ENCODE data around the gene SNRPD3.
"Not testable (repeated sequence)": the region's sequence is repeated elsewhere in the genome, so short reads cannot be mapped to it uniquely, and the experiment has no call there.

The SNRPD3 gene

GRCh38 chr22:24555165-24556039, at the start of gene SNRPD3:
Gene SNRPD3, plus strand, starts transcription at chr22:24555999. Its CDS starts 1,676 bp downstream, at chr22:24557675.
- peak; percentile 99 for DNase-seq (ENCODE audit: low read depth in 2 of 2)

GRCh38 chr22:24506802-24507438, 48.9 kb upstream of the SNRPD3 start:
- DNase-seq (ENCODE audit: low read depth in 2 of 2) = no peak

GRCh38 chr22:24507716-24508115, 48.1 kb upstream of the SNRPD3 start:
- DNase-seq (ENCODE audit: low read depth in 2 of 2) = no peak

- DNase-seq (ENCODE audit: low read depth in 2 of 2) = no peak
Observed at GRCh38 chr22:24510637-24511625, 44.9 kb upstream of the SNRPD3 start.

- no peak for DNase-seq (ENCODE audit: low read depth in 2 of 2)
Observed at GRCh38 chr22:24512043-24512442, 43.8 kb upstream of the SNRPD3 start.

- DNase-seq (ENCODE audit: low read depth in 2 of 2) = no peak
Observed at GRCh38 chr22:24513378-24514240, 42.2 kb upstream of the SNRPD3 start.

- no peak for DNase-seq (ENCODE audit: low read depth in 2 of 2)
Observed at GRCh38 chr22:24514241-24515026, 41.4 kb upstream of the SNRPD3 start.

GRCh38 chr22:24515027-24515338, 40.8 kb upstream of the SNRPD3 start:
- DNase-seq (ENCODE audit: low read depth in 2 of 2) = no peak

- no peak for DNase-seq (ENCODE audit: low read depth in 2 of 2)
Observed at GRCh38 chr22:24516301-24516737, 39.5 kb upstream of the SNRPD3 start.

- DNase-seq (ENCODE audit: low read depth in 2 of 2) = no peak
Observed at GRCh38 chr22:24517446-24517845, 38.4 kb upstream of the SNRPD3 start.

GRCh38 chr22:24518228-24518627, 37.6 kb upstream of the SNRPD3 start:
- DNase-seq (ENCODE audit: low read depth in 2 of 2) = no peak

- no peak for DNase-seq (ENCODE audit: low read depth in 2 of 2)
Observed at GRCh38 chr22:24518771-24519485, 36.9 kb upstream of the SNRPD3 start.

GRCh38 chr22:24519496-24519895, 36.3 kb upstream of the SNRPD3 start:
- DNase-seq (ENCODE audit: low read depth in 2 of 2) = no peak

- peak in 1 of 2 donors; percentile 8 for DNase-seq (ENCODE audit: low read depth in 2 of 2)
Observed at GRCh38 chr22:24521791-24522245, 34.0 kb upstream of the SNRPD3 start.

- no peak for DNase-seq (ENCODE audit: low read depth in 2 of 2)
Observed at GRCh38 chr22:24523873-24524272, 31.9 kb upstream of the SNRPD3 start.

- peak; percentile 60 to 70 for DNase-seq (ENCODE audit: low read depth in 2 of 2)
Observed at GRCh38 chr22:24525416-24526037, 30.3 kb upstream of the SNRPD3 start.

GRCh38 chr22:24526191-24526590, 29.6 kb upstream of the SNRPD3 start:
- no peak for DNase-seq (ENCODE audit: low read depth in 2 of 2)

- DNase-seq (ENCODE audit: low read depth in 2 of 2) = no peak
Observed at GRCh38 chr22:24529898-24530297, 25.9 kb upstream of the SNRPD3 start.

GRCh38 chr22:24530968-24531367, 24.8 kb upstream of the SNRPD3 start:
- DNase-seq (ENCODE audit: low read depth in 2 of 2) = not testable (repeated sequence)

All from stimulated activated CD8-positive, alpha-beta memory T cell treated with anti-CD3 and anti-CD28 coated beads, Interleukin-7, amount 100 ng/mL, for 4 hours (primary cell).